KMS-11 (cell line): Measurements from ENCODE around the gene RNF175.

ENCODE experiments used
- H2AFZ ChIP-seq: fragments of 200-600 bp; sonication (generic); 2 replicates; pipeline ENCODE4 v1.6.1; 2016; ENCODE audit warnings: antibody characterized with exemption, mixed run types, low read depth
- H3K27ac ChIP-seq: fragments of 200-600 bp; sonication (generic); 2 replicates; pipeline ENCODE4 v1.6.1; 2016; ENCODE audit warnings: mild to moderate bottlenecking, mixed run types
- H3K27me3 ChIP-seq: fragments of 200-600 bp; sonication (generic); 2 replicates; pipeline ENCODE4 v1.6.1; 2017; ENCODE audit warnings: mild to moderate bottlenecking, low read depth, mixed run types, moderate library complexity; ENCODE audit not compliant: insufficient read depth
- H3K36me3 ChIP-seq: fragments of 200-600 bp; sonication (generic); 2 replicates; pipeline ENCODE4 v1.6.1; 2017; ENCODE audit warnings: mild to moderate bottlenecking, mixed run types; ENCODE audit not compliant: insufficient read depth
- H3K4me1 ChIP-seq: fragments of 200-600 bp; sonication (generic); 2 replicates; pipeline ENCODE4 v1.6.1; 2016; ENCODE audit warnings: mild to moderate bottlenecking, low read depth, mixed run types; ENCODE audit not compliant: poor library complexity, severe bottlenecking
- H3K4me2 ChIP-seq: fragments of 200-600 bp; sonication (generic); 2 replicates; pipeline ENCODE4 v1.7.0; 2016; ENCODE audit warnings: mild to moderate bottlenecking, mixed run types
- H3K4me3 ChIP-seq: fragments of 200-600 bp; sonication (generic); IDR thresholded peaks from 2 replicates; pipeline ENCODE4 v1.6.1; 2017; ENCODE audit warnings: low read depth, low read length, mixed read lengths; ENCODE audit not compliant: insufficient read depth
- H3K79me2 ChIP-seq: fragments of 200-600 bp; sonication (generic); 2 replicates; pipeline ENCODE4 v1.6.1; 2016; ENCODE audit warnings: low read depth, mixed run types; ENCODE audit not compliant: insufficient read depth
- H3K9ac ChIP-seq: fragments of 200-600 bp; sonication (generic); 2 replicates; pipeline ENCODE4 v1.6.1; 2016; ENCODE audit warnings: mild to moderate bottlenecking, mixed run types
- H4K20me1 ChIP-seq: fragments of 200-600 bp; sonication (generic); 2 replicates; pipeline ENCODE4 v1.6.1; 2016; ENCODE audit warnings: mild to moderate bottlenecking, mixed run types; ENCODE audit not compliant: insufficient read depth
- TF ChIP-seq, protein P1 (sequence below): fragments of 200-600 bp; sonication (generic); conservative IDR thresholded peaks from 2 replicates; pipeline ENCODE4 v1.6.1; 2017; ENCODE audit warnings: low read depth, mild to moderate bottlenecking, antibody characterized with exemption, low read length, moderate library complexity, mixed read lengths

The RNF175 gene

DNA sequence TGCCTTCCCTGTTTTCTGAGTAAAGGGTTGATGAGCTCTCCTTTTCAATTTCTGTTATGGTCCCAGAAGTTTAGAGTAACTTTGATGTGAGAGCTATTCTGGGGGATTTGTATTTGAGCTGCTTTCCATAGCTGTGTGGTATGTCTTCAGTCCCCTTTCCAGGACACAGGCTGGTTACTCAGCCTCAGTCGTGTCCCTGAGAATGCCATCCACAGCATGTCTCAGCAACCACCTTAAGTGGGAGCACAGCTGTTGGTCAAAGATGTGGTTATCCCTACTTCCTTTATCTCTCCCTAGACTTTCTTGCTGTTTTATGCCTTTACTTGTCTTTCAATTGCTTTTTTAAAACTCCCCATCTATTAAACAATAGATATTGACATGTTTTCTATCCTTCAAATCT, 37.8 kb downstream of the RNF175 start:
- Histone ChIP-seq H3K9ac (no peak overlapping the region), H4K20me1 (no peaks in the 10 kb centered on the region), H3K27ac (no peak overlapping the region), H3K4me3 (no peak overlapping the region), H3K4me2 (no peak overlapping the region), H2AFZ (no peak overlapping the region), H3K4me1 (no peaks in the 10 kb centered on the region), H3K36me3 (no peaks in the 10 kb centered on the region), H3K79me2 (no peaks in the 10 kb centered on the region), H3K27me3 (no peaks in the 10 kb centered on the region)
- TF ChIP-seq, protein P1, sequence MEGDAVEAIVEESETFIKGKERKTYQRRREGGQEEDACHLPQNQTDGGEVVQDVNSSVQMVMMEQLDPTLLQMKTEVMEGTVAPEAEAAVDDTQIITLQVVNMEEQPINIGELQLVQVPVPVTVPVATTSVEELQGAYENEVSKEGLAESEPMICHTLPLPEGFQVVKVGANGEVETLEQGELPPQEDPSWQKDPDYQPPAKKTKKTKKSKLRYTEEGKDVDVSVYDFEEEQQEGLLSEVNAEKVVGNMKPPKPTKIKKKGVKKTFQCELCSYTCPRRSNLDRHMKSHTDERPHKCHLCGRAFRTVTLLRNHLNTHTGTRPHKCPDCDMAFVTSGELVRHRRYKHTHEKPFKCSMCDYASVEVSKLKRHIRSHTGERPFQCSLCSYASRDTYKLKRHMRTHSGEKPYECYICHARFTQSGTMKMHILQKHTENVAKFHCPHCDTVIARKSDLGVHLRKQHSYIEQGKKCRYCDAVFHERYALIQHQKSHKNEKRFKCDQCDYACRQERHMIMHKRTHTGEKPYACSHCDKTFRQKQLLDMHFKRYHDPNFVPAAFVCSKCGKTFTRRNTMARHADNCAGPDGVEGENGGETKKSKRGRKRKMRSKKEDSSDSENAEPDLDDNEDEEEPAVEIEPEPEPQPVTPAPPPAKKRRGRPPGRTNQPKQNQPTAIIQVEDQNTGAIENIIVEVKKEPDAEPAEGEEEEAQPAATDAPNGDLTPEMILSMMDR = no peak

DNA sequence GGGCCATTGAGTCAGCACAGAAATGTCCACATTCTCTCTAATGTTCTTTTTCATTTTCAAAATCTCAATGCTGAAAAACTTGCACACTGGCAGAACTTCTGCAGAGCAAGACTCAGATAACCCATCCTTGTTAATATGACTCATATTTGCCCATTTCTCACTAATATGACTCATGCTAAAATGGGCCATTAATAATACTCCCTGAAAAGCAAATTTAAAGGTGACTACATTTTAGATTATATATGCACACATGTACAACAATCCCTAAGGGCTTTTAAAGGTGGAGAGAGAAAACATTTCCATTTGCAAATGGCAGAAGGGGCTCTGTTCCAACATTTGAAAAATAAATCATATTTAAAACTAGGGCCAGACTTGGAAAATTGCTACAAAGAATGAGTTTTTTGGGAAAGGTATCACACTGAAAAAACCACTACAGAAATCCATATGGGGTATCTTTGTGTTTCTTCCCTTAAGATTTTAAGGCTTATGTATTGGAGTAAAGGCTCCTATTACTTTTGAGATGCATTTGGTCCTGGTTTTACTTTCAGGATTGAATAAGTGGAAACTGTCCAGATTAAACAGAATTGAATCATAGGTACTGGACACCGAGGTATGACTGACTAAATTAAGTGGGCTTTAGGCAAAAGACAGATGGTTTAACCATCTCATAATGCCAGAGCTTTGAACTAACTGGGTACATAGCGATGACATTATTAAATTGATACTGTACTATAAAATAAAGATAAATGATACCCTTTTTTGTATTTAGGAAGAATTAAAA, 45.8 kb downstream of the RNF175 start:
- Histone ChIP-seq H3K27me3 (no peaks in the 10 kb centered on the region), H3K4me2 (no peak overlapping the region), H4K20me1 (no peaks in the 10 kb centered on the region), H2AFZ (no peak overlapping the region), H3K9ac (no peak overlapping the region), H3K4me3 (no peak overlapping the region), H3K27ac (no peak overlapping the region), H3K4me1 (no peaks in the 10 kb centered on the region), H3K36me3 (no peaks in the 10 kb centered on the region), H3K79me2 (no peaks in the 10 kb centered on the region)
- TF ChIP-seq, protein P1 = no peak

DNA sequence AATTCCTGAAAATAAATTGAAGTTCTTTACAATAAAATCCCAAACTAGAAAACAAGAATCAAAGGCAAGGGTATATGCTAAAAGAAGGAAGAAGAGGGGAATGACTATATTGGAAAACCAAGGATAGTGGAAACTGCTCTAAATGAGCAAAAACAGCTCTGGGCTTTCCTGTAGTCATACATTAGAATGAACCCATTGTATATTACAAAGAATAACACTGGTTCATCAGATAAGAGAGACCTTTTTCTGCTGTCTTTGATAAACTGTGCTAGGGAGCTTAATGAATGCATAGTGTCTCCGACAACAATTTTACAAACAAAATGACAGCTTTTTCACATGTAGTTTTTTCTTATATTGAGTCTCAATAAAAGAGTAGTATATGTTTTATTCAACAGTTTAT, 49.1 kb downstream of the RNF175 start:
- no peak overlapping the region for H3K9ac ChIP-seq
- H3K4me2 ChIP-seq = no peak overlapping the region
- H3K27me3 ChIP-seq = no peaks in the 10 kb centered on the region
- H2AFZ ChIP-seq = no peak overlapping the region
- no peaks in the 10 kb centered on the region for H4K20me1 ChIP-seq
- H3K4me3 ChIP-seq = no peak overlapping the region
- H3K79me2 ChIP-seq = no peaks in the 10 kb centered on the region
- H3K36me3 ChIP-seq = no peaks in the 10 kb centered on the region
- H3K4me1 ChIP-seq = no peaks in the 10 kb centered on the region
- H3K27ac ChIP-seq = no peak overlapping the region
- TF ChIP-seq, protein P1 = no peak

DNA sequence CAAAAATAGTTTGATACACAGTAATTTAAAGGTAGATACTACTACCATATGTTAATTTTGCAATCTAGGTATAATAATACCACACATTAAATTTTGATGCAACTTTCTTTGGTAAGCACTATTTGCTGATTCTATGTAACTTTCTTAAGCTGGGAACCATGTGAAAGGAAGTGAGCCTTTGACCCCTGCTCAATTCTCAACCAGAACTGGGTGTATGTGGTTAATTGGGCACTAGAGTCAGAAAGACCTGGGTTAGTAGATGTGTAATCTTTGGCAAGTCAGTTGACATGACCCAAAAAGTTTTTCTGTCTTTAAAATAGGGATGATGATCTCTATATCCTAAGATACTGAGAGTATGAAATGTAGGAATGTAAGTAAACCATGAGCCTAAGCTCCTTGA, 53.3 kb downstream of the RNF175 start:
- Histone ChIP-seq H4K20me1 (no peaks in the 10 kb centered on the region), H3K27me3 (no peaks in the 10 kb centered on the region), H3K4me2 (no peak overlapping the region), H3K4me1 (no peaks in the 10 kb centered on the region), H3K79me2 (no peaks in the 10 kb centered on the region), H3K36me3 (no peaks in the 10 kb centered on the region), H2AFZ (no peak overlapping the region), H3K4me3 (no peak overlapping the region), H3K9ac (no peak overlapping the region), H3K27ac (no peak overlapping the region)
- TF ChIP-seq, protein P1 = no peak
